Stimulated activated CD4-positive, alpha-beta T cell treated with anti-CD3 and anti-CD28 coated beads, Interleukin-15, amount 100 ng/mL, for 24 hours (primary cell): ENCODE measurements around the gene SH2D3C.

Source experiments
- DNase-seq: peaks from one replicate; pipeline ENCODE4 v3.0.0-alpha.2; 2020

Gene SH2D3C

DNA sequence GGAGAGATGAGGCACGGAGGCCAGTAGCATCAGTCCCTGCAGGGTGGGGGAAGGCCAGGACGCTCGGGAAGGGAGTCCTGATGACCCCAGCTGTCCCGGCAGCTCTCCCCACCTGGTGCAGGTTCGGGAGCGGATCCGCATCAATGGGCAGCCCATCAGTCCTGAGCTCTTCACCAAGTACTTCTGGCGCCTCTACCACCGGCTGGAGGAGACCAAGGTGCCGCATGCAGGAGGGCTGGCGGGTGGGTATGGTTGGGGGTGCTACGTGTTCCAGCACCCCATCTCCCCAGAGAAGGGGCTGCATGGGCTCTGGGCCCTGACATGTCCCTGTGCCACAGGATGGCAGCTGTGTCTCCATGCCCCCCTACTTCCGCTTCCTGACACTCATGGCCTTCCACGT is 28.4 kb upstream of the SH2D3C start:
- no peak for DNase-seq

DNA sequence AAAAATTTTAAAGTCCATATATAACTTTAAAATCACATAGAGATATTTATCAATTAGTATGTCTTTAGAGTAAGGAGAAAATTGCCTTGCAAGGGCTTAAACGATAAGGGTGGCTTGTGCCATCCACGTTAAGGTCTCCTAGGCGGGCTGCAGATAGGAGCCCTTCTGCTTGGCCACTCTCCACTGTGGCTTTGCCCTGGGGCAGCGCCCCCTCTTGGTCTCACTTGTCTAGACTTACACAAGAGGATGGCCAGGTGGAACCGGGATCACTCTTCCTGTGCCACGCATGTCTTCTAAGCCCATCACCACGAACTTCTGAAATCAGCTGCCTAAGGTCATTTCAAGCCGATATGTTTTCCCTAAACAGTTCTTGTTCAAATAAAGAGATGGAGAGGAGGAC is 27.2 kb upstream of the SH2D3C start:
- DNase-seq, result peak; percentile 60

DNA sequence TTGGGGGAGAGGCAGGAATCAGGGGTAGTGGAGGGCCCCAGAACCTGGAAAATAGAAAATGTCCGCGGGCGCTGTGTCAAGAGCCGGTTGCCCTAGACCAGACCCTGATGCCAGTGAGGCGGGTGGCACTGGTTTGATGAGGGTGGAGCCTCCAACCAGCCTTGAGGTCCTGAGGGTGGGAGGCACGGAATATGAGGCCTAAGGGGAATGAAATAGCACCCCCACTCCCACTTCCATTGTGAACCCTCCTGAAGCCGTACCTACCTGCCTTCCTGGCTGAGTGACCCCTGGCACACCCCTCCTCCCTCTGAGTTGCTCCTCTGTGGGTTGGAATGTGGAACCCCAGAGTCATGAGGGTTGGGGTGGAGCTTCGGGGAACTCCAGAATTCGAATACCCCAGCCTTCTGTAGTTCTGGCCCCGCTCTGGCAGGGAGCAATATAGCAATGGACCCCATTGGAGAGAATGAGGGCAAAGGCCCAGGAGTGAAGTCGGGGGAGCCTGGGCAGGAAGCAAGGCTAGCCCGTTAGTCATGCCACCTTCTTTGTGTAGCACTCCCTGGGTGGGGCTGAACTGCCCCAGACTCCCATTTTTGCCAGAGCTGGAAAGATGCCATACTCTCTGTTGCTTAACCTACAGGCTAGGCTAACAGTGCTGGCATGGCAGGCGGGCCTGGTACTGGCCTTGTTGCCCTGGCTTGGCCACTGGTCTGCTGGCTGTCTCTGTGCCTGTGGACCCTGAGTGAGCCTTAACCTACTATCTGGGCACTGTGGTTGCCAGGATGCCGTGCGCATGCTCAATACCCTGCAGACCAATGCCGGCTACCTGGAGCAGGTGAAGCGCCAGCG is 25.3 kb upstream of the SH2D3C start:
- DNase-seq, result peak; percentile 49

DNA sequence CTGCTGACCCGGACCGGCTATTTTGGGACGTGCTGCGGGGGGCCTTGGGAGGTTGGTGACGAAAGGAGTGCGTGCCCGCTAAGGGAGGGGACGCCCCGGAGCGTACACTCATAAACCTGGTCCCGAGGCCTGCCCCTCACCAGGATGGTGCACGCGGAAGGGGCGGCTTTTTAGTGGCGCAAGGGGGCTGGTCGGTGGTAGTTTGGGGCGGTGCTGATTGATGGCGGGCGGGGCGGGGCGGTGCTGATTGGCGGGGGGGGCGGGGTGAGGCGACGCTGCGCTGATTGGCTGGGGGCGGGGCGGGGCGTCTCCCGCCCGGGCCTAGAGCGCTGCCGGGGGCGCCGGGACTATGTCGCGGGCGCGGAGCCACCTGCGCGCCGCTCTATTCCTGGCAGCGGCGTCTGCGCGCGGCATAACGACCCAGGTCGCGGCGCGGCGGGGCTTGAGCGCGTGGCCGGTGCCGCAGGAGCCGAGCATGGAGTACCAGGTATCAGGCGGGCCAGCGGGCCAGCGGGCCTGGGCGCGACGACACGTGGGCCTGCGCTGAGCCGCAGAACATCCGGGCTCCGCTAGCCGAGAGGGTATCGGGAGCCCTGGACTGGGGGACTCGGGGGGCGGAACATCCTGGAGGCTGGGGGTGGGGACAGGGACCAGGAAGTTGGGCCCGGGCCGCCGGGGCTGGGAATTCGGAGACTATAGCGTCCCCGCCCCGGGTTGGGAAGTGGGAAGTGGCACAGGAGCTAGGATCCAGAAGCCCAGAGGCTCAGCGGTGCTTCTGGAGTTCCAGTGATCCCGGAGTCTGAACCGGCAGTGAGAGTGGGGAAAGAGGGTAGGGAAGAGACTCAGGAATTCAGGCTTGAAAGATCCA is 24.3 kb upstream of the SH2D3C start, which contains the start of gene FPGS:
Gene FPGS, plus strand, starts transcription at position 307 of the 868 bp plus-strand sequence. Its CDS starts 43 bp downstream, at position 350.
- DNase-seq, result peak; percentile 91

DNA sequence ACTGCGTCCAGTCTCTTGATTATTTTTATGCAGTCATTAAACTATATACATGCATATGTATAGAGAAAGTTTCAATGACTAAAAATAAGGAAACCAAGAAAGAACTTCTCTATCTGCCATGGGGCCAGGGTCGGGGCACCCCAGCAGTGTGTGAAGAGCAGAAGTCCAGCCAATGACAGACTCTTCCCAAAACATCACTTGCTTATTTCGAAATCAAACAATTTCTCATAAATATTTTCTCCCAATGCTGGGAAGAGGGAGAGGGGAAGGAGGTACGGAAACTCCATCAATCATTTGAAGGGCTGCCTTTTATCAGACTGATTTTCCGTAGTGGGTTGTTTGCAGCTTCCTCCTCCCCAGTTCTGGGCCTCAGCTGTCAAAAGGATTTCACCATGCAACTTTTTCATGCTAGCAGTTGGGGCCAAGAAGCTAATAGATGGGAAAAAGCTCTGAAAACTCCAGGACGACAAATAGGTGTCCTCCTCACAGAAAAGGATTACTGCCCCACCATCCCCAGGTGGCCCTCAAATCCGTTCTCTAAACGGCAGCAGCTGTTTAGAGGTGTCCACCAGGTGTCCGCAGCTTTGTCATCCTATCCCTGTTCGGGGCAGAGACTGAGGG is 23.6 kb upstream of the SH2D3C start:
- DNase-seq, result no peak

DNA sequence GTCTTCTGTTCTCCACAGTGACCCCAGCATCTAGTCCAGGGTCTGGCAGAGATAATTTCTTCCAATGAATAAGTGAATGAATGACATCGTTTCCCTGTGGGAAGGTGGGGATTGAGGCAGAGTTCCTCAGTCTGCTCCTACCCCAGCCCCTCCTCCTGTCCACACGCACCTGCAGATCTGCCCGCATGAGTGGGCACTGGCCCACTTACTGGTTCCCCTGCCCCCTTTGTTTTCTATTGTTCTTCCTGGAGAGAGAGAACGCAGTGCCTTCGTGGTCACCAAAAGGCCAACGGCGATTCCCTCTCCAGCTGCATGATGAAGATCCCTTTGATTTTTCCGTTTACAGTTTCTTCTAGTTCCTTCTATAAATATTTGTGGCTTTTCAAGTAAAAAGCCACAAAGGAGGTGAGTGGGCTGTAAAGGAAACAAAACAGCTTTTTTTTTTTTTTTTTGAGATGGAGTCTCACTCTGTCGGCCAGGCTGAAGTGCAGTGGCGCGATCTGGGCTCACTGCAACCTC is 18.4 kb upstream of the SH2D3C start:
- DNase-seq, result no peak

DNA sequence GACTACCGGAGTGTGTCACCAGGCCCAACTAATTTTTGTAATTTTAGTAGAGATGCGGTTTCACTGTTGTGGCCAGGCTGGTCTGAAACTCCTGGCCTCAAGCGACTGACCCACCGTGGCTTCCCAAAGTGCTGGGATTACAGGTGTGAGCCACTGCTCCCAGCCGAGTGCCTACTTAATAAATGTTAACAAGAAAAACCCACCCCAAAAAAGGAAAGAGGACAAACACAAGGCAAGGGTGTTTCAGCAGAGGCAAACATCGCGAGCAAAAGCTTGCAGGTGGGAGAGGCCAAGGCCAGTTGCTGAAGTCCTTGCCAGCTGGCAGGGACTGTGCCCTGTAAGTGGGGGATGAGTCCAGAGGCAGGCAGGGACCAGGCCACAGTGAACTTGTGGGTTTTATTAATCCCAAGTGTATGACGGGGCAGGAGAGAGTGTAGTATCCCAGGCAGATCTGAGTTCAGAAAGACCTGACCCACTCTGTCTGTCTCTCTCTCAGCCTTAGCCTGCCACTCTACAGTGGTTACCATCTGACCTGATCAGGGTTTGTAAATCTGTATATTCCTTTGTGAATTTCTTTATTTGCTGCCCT is 17.9 kb upstream of the SH2D3C start:
- DNase-seq, result no peak

DNA sequence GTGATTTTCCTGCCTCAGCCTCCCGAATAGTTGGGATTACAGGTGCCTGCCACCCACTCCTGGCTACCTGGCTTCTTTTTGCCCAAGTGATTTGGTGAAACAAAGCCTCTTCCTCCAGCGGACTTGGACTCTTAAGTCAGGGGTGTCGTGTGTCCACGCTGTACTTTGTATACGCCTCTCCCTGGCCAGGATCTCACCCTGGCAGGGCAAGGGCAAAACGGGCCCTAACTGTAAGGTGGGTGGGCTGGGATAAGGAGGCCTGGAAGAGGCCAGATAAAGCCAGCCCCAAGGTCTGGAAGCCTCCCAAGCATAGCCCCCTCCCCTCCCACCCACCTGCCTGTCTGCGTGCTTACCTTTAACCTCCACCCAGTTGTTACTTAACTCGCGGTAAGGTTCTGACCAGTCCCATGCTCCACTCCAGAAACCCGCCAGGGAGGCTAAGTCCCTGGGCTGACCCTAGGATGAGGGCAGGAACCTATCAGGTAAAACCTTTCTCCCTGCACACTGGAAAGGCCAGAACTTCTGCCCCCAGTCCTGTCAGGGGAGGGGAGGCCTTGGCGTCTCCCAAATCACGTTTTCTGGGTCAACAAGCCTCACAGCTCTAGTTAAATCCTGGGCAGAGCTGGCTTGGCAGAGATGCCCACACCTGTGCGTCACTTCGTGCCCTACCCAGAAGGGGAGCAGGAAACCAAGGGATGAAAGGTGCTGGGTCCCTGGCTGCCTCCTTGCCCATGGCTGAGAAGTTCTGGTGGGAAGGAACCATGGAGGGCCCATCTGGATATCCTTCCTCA is 15.7 kb upstream of the SH2D3C start:
- DNase-seq, result no peak

DNA sequence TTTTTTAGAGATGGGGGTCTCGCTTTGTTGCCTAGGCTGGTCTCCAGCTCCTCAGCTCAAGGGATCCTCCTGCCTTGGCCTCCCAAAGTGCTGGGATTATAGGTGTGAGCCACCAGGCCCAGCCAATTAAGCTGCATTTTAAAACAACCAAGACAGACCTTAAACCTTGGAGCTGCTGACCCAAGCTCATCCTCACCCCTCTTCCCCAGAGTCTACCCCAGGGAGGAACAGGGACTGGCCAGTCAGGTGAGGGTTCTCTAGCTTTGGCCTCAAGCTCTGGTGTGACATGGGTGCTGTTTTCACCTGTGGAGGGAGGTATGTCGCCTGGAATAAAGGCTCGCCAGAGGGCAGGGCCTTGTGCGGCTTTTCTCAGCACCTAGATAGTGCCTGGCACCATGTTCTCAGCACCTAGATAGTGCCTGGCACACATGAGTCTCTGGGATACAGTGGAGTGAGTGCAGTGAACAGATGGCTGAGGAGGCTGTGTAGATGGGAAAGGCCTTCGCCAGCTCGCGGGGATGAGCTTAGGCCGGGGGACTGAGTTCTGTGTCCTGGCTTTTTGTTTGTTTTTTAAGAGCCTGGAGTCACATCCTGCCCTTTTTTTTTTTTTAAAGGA is 14.7 kb upstream of the SH2D3C start:
- DNase-seq, result no peak

DNA sequence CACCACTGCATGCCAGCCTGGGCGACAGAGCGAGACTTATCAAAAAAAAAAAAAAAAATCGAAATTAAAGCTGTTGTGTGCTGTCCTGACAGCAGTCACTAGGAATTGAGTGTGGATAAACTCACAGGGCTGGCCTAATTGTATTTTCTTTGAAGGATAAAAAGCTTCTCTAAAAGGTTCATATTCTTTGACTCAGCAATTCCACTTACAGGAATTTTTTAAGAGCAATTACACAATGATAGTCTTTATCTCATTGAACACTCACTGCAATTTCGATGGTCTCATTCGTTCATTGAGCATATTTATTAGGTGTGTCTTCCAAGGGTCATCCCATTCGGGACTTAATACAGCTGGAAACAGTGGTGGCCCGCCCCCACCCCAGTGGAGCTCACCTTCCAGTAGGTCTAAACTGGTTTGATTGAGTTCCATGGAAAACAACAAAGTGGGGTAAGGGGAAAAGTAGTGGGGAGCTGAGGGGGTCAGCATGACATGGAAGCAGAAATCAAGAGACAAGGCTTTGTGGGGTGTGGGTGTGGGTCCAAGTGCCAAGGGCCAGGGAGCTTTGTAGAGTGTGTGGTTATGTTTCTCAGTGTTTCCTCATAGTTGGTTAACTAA is 14.1 kb upstream of the SH2D3C start:
- no peak for DNase-seq

DNA sequence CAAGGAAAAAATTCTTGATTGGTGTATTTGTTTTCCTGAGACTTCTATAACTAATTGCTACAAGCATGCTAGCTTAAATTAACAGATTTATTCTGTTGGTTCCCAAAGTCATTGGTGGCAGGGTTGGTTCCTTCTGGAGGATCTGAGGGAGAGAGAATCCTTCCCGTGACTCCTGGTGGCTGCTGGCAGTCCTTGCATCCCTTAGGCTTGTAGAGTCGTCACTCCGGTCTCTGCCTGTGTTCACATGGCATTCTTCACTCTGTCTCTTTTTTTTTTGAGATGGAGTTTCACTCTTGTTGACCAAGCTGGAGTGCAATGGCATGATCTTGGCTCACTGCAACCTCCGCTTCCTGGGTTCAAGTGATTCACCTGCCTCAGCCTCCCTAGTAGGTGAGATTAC is 12.6 kb upstream of the SH2D3C start:
- DNase-seq, result no peak

DNA sequence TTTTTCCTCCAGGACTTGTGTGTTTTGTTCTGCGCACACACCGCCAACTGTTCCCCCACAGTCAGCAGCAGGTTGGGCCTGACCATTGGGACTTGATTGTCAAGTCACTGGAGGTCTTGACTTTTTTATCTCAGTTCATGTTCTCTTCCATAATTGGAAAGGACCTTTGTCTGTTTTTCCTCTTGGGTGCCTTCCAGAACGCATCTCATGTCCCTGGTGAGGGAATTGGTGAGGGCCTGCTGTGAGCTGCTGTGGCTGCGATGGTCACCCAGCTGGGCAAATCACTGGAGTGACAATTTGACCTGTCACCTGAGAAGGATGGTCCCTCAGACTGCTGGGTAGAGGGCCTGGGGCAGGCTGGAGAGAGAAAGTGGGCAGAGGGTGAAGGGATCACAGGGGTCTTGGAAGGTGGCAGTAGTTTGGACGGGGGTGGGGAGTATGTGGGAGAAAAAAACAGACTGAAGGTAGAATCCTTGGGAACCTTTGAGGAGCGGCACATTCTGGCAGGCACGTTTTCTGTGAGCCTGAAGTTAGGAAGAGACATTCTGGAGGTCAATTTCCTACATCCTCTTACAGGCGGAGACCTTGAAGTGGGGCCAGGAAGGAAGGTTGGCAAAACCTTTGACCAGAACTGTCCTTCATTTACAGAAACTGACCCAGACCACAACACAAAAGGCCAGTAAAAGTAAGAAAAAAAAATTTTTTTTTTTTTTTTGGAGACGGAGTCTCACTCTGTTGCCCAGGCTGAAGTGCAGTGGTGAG is 11.8 kb upstream of the SH2D3C start:
- DNase-seq, result no peak

DNA sequence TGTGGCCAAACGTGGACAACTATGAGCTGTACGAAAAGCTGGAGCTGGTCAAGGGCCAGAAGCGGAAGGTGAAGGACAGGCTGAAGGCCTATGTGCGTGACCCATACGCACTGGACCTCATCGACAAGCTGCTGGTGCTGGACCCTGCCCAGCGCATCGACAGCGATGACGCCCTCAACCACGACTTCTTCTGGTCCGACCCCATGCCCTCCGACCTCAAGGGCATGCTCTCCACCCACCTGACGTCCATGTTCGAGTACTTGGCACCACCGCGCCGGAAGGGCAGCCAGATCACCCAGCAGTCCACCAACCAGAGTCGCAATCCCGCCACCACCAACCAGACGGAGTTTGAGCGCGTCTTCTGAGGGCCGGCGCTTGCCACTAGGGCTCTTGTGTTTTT is 10.7 kb upstream of the SH2D3C start:
- DNase-seq, result no peak

DNA sequence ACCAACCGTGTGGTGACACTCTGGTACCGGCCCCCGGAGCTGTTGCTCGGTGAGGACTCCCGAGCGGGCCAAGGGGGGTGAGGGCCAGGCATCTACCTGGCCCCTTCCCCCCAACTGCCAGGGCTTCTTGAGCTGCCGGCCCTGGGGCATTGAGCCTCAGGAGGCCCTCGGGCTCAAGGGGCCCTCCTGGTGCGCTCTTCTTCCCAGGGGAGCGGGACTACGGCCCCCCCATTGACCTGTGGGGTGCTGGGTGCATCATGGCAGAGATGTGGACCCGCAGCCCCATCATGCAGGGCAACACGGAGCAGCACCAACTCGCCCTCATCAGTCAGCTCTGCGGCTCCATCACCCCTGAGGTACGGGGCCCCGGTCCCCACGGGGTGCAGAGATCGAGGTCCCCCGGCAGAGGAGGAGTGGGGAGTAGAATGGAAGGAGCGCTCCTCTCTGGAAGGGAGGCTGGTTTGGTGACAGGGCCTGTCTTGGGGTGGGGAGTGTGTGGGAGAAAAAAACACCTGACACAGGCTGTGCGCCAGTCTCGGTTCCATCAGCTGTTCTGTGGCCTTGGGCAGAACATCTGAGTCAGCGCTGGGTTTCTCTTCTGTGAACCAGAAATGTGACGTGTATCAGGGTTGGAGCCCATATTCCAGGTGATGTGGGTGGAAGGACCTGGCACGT is 10.0 kb upstream of the SH2D3C start:
- peak; percentile 89 for DNase-seq

DNA sequence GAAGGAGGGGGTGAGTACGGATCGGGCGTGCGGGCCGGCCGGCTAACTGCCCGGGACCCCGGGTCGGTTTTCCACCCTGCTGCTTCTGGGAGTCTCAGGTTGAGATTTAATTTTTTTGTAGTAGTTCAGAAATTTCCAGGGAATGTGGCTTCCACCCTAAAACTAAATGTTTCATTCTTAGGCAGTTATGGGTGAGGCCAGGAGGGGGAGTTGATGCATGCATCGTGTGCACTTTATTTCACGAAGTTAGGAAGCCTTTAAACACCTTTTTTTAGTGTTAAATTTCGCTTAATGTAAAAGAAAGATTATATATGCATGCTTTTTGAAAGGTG is 8.3 kb upstream of the SH2D3C start:
- no peak for DNase-seq

DNA sequence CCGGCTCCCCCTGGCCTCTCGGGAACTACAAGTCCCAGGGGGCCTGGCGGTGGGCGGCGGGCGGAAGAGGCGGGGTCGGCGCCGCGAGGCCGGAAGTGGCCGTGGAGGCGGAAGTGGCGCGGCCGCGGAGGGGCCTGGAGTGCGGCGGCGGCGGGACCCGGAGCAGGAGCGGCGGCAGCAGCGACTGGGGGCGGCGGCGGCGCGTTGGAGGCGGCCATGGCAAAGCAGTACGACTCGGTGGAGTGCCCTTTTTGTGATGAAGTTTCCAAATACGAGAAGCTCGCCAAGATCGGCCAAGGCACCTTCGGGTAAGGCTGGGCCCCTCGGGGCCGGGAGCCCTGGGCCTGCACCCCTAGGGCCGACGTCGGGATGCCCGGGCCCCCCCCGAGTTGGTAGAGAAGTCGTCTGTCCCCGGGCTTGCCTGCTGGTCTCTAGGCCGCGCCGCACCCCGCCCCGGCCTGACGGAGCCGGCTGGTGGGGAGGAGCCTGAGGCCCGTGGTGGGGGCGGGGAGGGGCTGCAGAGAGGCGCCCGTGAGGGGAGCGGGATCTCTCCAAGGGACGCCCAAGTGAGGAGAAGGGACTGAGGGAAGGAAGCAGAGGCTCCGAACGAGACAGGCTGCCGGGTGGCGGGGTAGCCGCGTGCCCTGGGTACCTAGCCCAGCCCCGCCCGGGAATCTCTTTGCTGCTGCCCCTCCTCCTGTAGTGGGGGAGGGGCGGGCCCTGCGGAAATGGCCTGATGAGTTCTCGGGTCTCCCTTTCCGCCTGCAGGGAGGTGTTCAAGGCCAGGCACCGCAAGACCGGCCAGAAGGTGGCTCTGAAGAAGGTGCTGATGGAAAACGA is 7.7 kb upstream of the SH2D3C start, which contains the start of gene CDK9:
Gene CDK9, plus strand, starts transcription at position 102 of the 840 bp plus-strand sequence. Its CDS starts 115 bp downstream, at position 217.
- DNase-seq, result peak; percentile 94

DNA sequence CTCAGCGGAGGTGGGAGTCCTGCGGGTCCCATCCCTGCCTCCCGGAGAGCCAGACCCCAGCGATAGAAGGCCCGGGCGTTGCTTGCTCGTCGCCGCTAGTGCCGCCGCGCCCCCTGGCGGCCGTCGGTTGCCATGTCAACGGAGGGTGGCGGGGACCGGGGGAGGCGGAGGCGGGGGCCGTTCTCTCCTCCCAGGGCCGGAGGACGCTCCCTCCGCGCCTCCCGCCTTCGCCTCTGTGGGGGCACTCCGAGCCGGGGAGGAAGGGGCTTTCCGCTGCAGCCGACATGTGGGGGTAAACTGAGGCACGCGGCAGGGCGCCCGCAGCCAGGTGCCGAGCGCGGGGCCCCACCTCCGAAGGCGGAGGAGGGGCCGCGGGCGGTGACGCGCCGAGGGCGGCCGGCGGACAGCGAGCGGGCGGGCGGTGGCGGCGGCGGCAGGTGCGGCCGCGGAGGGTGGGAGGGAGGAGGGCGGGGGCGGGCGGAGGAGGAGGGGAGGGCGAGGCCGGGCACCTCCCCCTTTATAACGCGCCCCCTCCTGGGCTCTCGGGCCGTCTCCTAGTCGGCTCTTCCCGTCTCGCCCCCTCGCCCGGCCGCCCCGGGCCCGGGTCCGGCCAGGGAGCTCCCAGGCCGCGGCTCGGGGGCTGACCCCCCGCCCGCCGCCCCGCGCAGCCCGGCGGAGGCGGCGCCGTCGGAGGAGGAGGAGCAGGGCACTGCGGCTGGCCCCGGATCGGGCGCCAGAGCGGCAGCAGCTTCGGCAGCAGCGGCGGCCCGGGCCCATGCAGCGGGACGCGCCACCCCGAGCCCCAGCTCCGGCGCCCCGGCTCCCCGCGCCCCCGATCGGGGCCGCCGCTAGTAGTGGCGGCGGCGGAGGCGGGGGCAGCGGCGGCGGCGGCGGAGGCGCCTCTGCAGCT is 6.8 kb upstream of the SH2D3C start:
- DNase-seq, result peak; percentile 89
